H9 (cell line): ENCODE measurements around the gene PLEKHM3. TPM values are rescaled to one million over a fixed set of nuclear protein-coding genes. Genes with fewer than 3 reads are reported as not detected.

ENCODE experiments used
- DNase-seq: peaks from one replicate; pipeline ENCODE4 v3.0.0-alpha.2; 2017
- H2AFZ ChIP-seq: one replicate; pipeline ENCODE4 v1.6.1; 2013; ENCODE audit warnings: mild to moderate bottlenecking, low read length, control low read depth, moderate library complexity
- H2AK5ac ChIP-seq: 2 replicates; pipeline ENCODE4 v1.6.1; 2013; ENCODE audit warnings: low read length, control low read depth, mixed read lengths; ENCODE audit not compliant: insufficient read length
- H2BK120ac ChIP-seq: one replicate; pipeline ENCODE4 v1.6.1; 2013; ENCODE audit warnings: low read depth, mild to moderate bottlenecking, low read length, control low read depth, inconsistent platforms; ENCODE audit not compliant: poor library complexity, severe bottlenecking
- H2BK12ac ChIP-seq: 2 replicates; pipeline ENCODE4 v1.6.1; 2013; ENCODE audit warnings: low read length, control low read depth, mixed read lengths, low read depth; ENCODE audit not compliant: insufficient read length
- H2BK15ac ChIP-seq: 2 replicates; pipeline ENCODE4 v1.6.1; 2013; ENCODE audit warnings: low read depth, low read length, control low read depth
- H2BK20ac ChIP-seq: one replicate; pipeline ENCODE4 v1.6.1; 2013; ENCODE audit warnings: low read depth, mild to moderate bottlenecking, low read length, control low read depth, inconsistent platforms; ENCODE audit not compliant: poor library complexity, severe bottlenecking
- H2BK5ac ChIP-seq: 2 replicates; pipeline ENCODE4 v1.6.1; 2013; ENCODE audit warnings: low read length, control low read depth, mixed read lengths; ENCODE audit not compliant: insufficient read length
- H3K14ac ChIP-seq: 2 replicates; pipeline ENCODE4 v1.6.1; 2013; ENCODE audit warnings: low read length, control low read depth; ENCODE audit not compliant: insufficient read depth
- H3K18ac ChIP-seq: 2 replicates; pipeline ENCODE4 v1.6.1; 2013; ENCODE audit warnings: low read depth, mild to moderate bottlenecking, mixed read lengths, low read length, control low read depth; ENCODE audit not compliant: insufficient read length
- H3K23ac ChIP-seq: 2 replicates; pipeline ENCODE4 v1.6.1; 2013; ENCODE audit warnings: low read length, control low read depth, mixed read lengths, low read depth; ENCODE audit not compliant: insufficient read length
- H3K23me2 ChIP-seq: 2 replicates; pipeline ENCODE4 v1.6.1; 2013; ENCODE audit warnings: low read depth, mild to moderate bottlenecking, mixed read lengths, low read length, control low read depth; ENCODE audit not compliant: insufficient read length, poor library complexity, severe bottlenecking
- H3K27ac ChIP-seq: 2 replicates; pipeline ENCODE4 v1.5.1; 2013; ENCODE audit warnings: low read length, control low read depth, mixed read lengths, low read depth; ENCODE audit not compliant: insufficient read length
- H3K27me3 ChIP-seq: 2 replicates; pipeline ENCODE4 v1.6.1; 2013; ENCODE audit warnings: low read length, control low read depth, inconsistent platforms; ENCODE audit not compliant: insufficient read depth
- H3K4ac ChIP-seq: 2 replicates; pipeline ENCODE4 v1.6.1; 2013; ENCODE audit warnings: low read depth, mild to moderate bottlenecking, control low read depth, inconsistent platforms, low read length, moderate library complexity
- H3K4me1 ChIP-seq: 2 replicates; pipeline ENCODE4 v1.6.1; 2013; ENCODE audit warnings: low read length, control low read depth, inconsistent platforms; ENCODE audit not compliant: insufficient read depth
- H3K4me2 ChIP-seq: 2 replicates; pipeline ENCODE4 v1.6.1; 2013; ENCODE audit warnings: low read length, control low read depth, mixed read lengths; ENCODE audit not compliant: insufficient read length, insufficient read depth
- H3K56ac ChIP-seq: 2 replicates; pipeline ENCODE4 v1.6.1; 2013; ENCODE audit warnings: low read depth, mild to moderate bottlenecking, mixed read lengths, low read length, control low read depth; ENCODE audit not compliant: insufficient read length
- H3K79me1 ChIP-seq: 2 replicates; pipeline ENCODE4 v1.6.1; 2013; ENCODE audit warnings: low read depth, mild to moderate bottlenecking, moderate library complexity, low read length, control low read depth, inconsistent platforms; ENCODE audit not compliant: insufficient read depth, poor library complexity, severe bottlenecking
- H3K79me2 ChIP-seq: 2 replicates; pipeline ENCODE4 v1.6.1; 2013; ENCODE audit warnings: low read length, control low read depth, inconsistent platforms; ENCODE audit not compliant: insufficient read depth
- H3K9ac ChIP-seq: 2 replicates; pipeline ENCODE4 v1.6.1; 2013; ENCODE audit warnings: low read length, control low read depth, mixed read lengths; ENCODE audit not compliant: insufficient read length; ENCODE audit errors: extremely low read depth
- H3K9me3 ChIP-seq: one replicate; pipeline ENCODE4 v1.6.1; 2013; ENCODE audit warnings: low read depth, low read length, inconsistent platforms; ENCODE audit not compliant: control insufficient read depth
- H3T11ph ChIP-seq: one replicate; pipeline ENCODE4 v1.6.1; 2013; ENCODE audit warnings: mild to moderate bottlenecking, low read length, control low read depth, inconsistent platforms
- H4K20me1 ChIP-seq: one replicate; pipeline ENCODE4 v1.6.1; 2013; ENCODE audit not compliant: control insufficient read depth, insufficient read length, insufficient read depth
- H4K5ac ChIP-seq: 2 replicates; pipeline ENCODE4 v1.6.1; 2013; ENCODE audit warnings: low read depth, mild to moderate bottlenecking, mixed read lengths, low read length, control low read depth; ENCODE audit not compliant: insufficient read length
- H4K8ac ChIP-seq: replicated peaks from 2 replicates; pipeline ENCODE4 v1.6.1; 2013; ENCODE audit warnings: low read length, control low read depth, mixed read lengths, low read depth; ENCODE audit not compliant: insufficient read length
- H4K91ac ChIP-seq: 2 replicates; pipeline ENCODE4 v1.6.1; 2013; ENCODE audit warnings: low read depth, mild to moderate bottlenecking, moderate library complexity, mixed read lengths, low read length, control low read depth; ENCODE audit not compliant: insufficient read length
- H3K27ac Mint-ChIP-seq, 3 experiments: 2 replicates in 2 of 3; 3 replicates in 1 of 3; pipeline ENCODE4 v1.8.0; 2020 to 2021; ENCODE audit warnings: mixed read lengths in 3 of 3, mild to moderate bottlenecking in 1 of 3, moderate library complexity in 1 of 3
- H3K27me3 Mint-ChIP-seq: 2 replicates; pipeline ENCODE4 v1.8.0; 2021; ENCODE audit warnings: low read depth, mild to moderate bottlenecking, moderate library complexity, mixed read lengths
- H3K36me3 Mint-ChIP-seq, 3 experiments: 2 replicates in 2 of 3; 3 replicates in 1 of 3; pipeline ENCODE4 v1.8.0; 2020 to 2021; ENCODE audit warnings: low read depth in 3 of 3, mixed read lengths in 3 of 3; ENCODE audit not compliant: insufficient read depth in 1 of 3
- H3K4me1 Mint-ChIP-seq, 2 experiments: 2 replicates each; pipeline ENCODE4 v1.8.0; 2020; ENCODE audit warnings: mixed read lengths in 2 of 2
- H3K4me3 Mint-ChIP-seq, 2 experiments: 2 replicates in 1 of 2; 3 replicates in 1 of 2; pipeline ENCODE4 v1.8.0; 2020 to 2021; ENCODE audit warnings: mild to moderate bottlenecking in 2 of 2, mixed read lengths in 2 of 2, moderate library complexity in 1 of 2
- H3K9me3 Mint-ChIP-seq, 2 experiments: 2 replicates in 1 of 2; 3 replicates in 1 of 2; pipeline ENCODE4 v1.8.0; 2020; ENCODE audit warnings: mild to moderate bottlenecking in 2 of 2, mixed read lengths in 2 of 2, moderate library complexity in 1 of 2
- WGBS: extraction: QIAGEN DNeasy Blood & Tissue Kit; methylation state at CpG from one replicate; pipeline ENCODE4 v1.1.7; 2013; ENCODE audit warnings: missing lambda C conversion rate, low lambda C conversion rate, mixed read lengths; ENCODE audit not compliant: insufficient read length; ENCODE audit errors: extremely low coverage; 5-methylcytosine and 5-hydroxymethylcytosine counted together
- total RNA-seq: library from RNA; stranded (reverse); gene quantifications from 2 replicates; pipeline ENCODE4 v1.2.1, GENCODE V29; 2021
- TF ChIP-seq, protein P1 (sequence below): fragments of 200-600 bp; sonication (generic); conservative IDR thresholded peaks from 3 replicates; pipeline ENCODE4 v1.8.0; 2021; ENCODE audit warnings: antibody characterized with exemption, mild to moderate bottlenecking

Gene PLEKHM3
- total RNA-seq, 1 experiment from 2014 or later, result 7.5 TPM

DNA sequence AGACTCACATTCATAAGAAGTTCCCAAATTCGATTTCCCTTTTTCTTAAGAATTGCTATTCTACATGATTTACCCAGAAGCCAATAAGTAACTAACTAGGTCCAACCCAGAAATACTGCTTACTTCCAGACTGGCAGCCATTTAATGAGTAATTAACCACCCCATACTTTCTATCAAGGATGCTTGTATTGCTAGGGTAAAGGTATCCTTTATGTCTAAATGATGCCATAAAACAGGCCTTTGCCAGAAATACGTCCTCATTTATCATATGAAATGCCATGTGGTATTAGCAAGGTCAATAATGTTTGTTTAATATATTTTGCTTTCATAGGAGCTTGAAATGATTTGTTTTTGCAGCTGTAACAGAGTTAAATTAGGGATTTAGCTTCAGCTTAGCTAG lies 56.1 kb downstream of the PLEKHM3 start:
- DNase-seq, result no peak
- TF ChIP-seq, protein P1, sequence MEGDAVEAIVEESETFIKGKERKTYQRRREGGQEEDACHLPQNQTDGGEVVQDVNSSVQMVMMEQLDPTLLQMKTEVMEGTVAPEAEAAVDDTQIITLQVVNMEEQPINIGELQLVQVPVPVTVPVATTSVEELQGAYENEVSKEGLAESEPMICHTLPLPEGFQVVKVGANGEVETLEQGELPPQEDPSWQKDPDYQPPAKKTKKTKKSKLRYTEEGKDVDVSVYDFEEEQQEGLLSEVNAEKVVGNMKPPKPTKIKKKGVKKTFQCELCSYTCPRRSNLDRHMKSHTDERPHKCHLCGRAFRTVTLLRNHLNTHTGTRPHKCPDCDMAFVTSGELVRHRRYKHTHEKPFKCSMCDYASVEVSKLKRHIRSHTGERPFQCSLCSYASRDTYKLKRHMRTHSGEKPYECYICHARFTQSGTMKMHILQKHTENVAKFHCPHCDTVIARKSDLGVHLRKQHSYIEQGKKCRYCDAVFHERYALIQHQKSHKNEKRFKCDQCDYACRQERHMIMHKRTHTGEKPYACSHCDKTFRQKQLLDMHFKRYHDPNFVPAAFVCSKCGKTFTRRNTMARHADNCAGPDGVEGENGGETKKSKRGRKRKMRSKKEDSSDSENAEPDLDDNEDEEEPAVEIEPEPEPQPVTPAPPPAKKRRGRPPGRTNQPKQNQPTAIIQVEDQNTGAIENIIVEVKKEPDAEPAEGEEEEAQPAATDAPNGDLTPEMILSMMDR, result no peak
- no peak overlapping the region for H3K4me2 ChIP-seq
- H3K9ac ChIP-seq, result no peak overlapping the region
- H3K4me1 Mint-ChIP-seq, result peaks cover 76 to 77% of the 10 kb centered on the region in 2 experiments
- H4K91ac ChIP-seq, result no peak overlapping the region
- no peak overlapping the region for H3K14ac ChIP-seq
- peaks cover 4% of the 10 kb centered on the region; the same call in 1 of the 2 replicates for H3K4me1 ChIP-seq
- no peak overlapping the region for H2BK120ac ChIP-seq
- no CpG with 5 or more reads among the region's 2 CpGs for WGBS
- peak overlapping the region; percentile 13 to 51; a peak in 2 of 5 replicates for H3K4me3 Mint-ChIP-seq
- H3K27me3 Mint-ChIP-seq, result no peaks in the 10 kb centered on the region
- no peaks in the 10 kb centered on the region for H3K36me3 Mint-ChIP-seq
- no peaks in the 10 kb centered on the region for H3K79me1 ChIP-seq
- no peak overlapping the region for H3T11ph ChIP-seq
- no peak overlapping the region for H3K4ac ChIP-seq
- no peak overlapping the region for H2AFZ ChIP-seq
- no peak overlapping the region for H2BK12ac ChIP-seq
- H3K27ac ChIP-seq, result no peak overlapping the region
- no peaks in the 10 kb centered on the region for H3K23me2 ChIP-seq
- no peaks in the 10 kb centered on the region for H3K9me3 ChIP-seq
- no peak overlapping the region for H2BK20ac ChIP-seq
- no peaks in the 10 kb centered on the region for H3K27me3 ChIP-seq
- no peak overlapping the region for H2BK15ac ChIP-seq
- no peak overlapping the region for H2AK5ac ChIP-seq
- H2BK5ac ChIP-seq, result no peak overlapping the region
- H4K20me1 ChIP-seq, result no peaks in the 10 kb centered on the region
- H4K5ac ChIP-seq, result no peak overlapping the region
- H3K56ac ChIP-seq, result no peak overlapping the region
- no peak overlapping the region for H4K8ac ChIP-seq
- no peaks in the 10 kb centered on the region for H3K79me2 ChIP-seq
- H3K9me3 Mint-ChIP-seq, result no peaks in the 10 kb centered on the region
- H3K27ac Mint-ChIP-seq, result peak overlapping the region; percentile 85 to 99 (median 99); a peak in 6 of 7 replicates
- H3K23ac ChIP-seq, result no peak overlapping the region
- H3K18ac ChIP-seq, result no peak overlapping the region
